GM12878 (cell line): ENCODE data around the gene MAML3.

Experiments used
- CEBPB ChIP-seq, 2 experiments: fragments of 150-350 bp in 1 of 2; IDR thresholded peaks; 2 replicates each; pipeline ENCODE4 v1.6.1; 2012 to 2014; ENCODE audit warnings: low read depth in 2 of 2, low read length in 2 of 2, borderline replicate concordance in 1 of 2, inconsistent platforms in 1 of 2
- EP300 ChIP-seq, 2 experiments: fragments of 150-350 bp in 1 of 2; IDR thresholded peaks; 2 replicates each; pipeline ENCODE4 v1.6.1; 2011 to 2012; ENCODE audit warnings: low read depth in 2 of 2, low read length in 2 of 2, borderline replicate concordance in 1 of 2, improper control_type of control experiment in 1 of 2, inconsistent platforms in 1 of 2; ENCODE audit not compliant: control insufficient read depth in 1 of 2
- EZH2 ChIP-seq: IDR thresholded peaks from 2 replicates; pipeline ENCODE4 v1.6.1; 2012; ENCODE audit warnings: low read depth, mild to moderate bottlenecking, control low read depth, inconsistent platforms, low read length, borderline replicate concordance; ENCODE audit not compliant: control insufficient read depth
- MXI1 ChIP-seq: fragments of 150-350 bp; IDR thresholded peaks from 2 replicates; pipeline ENCODE4 v1.6.1; 2011; ENCODE audit warnings: low read depth, mild to moderate bottlenecking, inconsistent platforms, low read length, improper control_type of control experiment
- MYC ChIP-seq: IDR thresholded peaks from 2 replicates; pipeline ENCODE4 v1.6.1; 2011; ENCODE audit warnings: mild to moderate bottlenecking, low read length, moderate library complexity, inconsistent platforms; ENCODE audit not compliant: insufficient read depth, insufficient replicate concordance, insufficient read length, severe bottlenecking
- NFYA ChIP-seq: IDR thresholded peaks from 2 replicates; pipeline ENCODE4 v1.6.1; 2011; ENCODE audit warnings: low read depth, mild to moderate bottlenecking, low read length, improper control_type of control experiment, borderline replicate concordance
- NR2C2 ChIP-seq: IDR thresholded peaks from 2 replicates; pipeline ENCODE4 v1.6.1; 2011; ENCODE audit warnings: borderline replicate concordance, low read depth; ENCODE audit not compliant: control insufficient read depth, insufficient read length
- SIN3A ChIP-seq: IDR thresholded peaks from 2 replicates; pipeline ENCODE4 v1.6.1; 2012; ENCODE audit warnings: low read depth, low read length, improper control_type of control experiment
- SMC3 ChIP-seq: IDR thresholded peaks from 2 replicates; pipeline ENCODE4 v1.6.1; 2011; ENCODE audit warnings: low read length, improper control_type of control experiment, borderline replicate concordance
- TF ChIP-seq, protein P1 (sequence below): IDR thresholded peaks from 2 replicates; pipeline ENCODE4 v1.6.1; 2012; ENCODE audit warnings: mild to moderate bottlenecking, low read depth, low read length
- TF ChIP-seq, protein P2 (sequence below), 3 experiments: IDR thresholded peaks in 2 of 3; conservative IDR thresholded peaks in 1 of 3; 2 replicates each; pipeline ENCODE4 v1.5.1; 2011; ENCODE audit warnings: low read depth in 3 of 3, low read length in 3 of 3, mild to moderate bottlenecking in 3 of 3, control low read depth in 2 of 3, moderate library complexity in 2 of 3, inconsistent platforms in 1 of 3, mixed read lengths in 1 of 3; ENCODE audit not compliant: control insufficient read depth in 2 of 3, insufficient read depth in 1 of 3; ENCODE audit errors: extremely low read depth in 1 of 3
- TF ChIP-seq, protein P3 (sequence below): IDR thresholded peaks from 2 replicates; pipeline ENCODE4 v1.6.1; 2011; ENCODE audit warnings: low read depth, low read length, improper control_type of control experiment, borderline replicate concordance
- TF ChIP-seq, protein P4 (sequence below): IDR thresholded peaks from 2 replicates; pipeline ENCODE4 v1.6.1; 2011; ENCODE audit warnings: mild to moderate bottlenecking, low read depth, low read length, moderate library complexity; ENCODE audit not compliant: insufficient replicate concordance
- TF ChIP-seq, protein P5 (sequence below): IDR thresholded peaks from 2 replicates; pipeline ENCODE4 v1.6.1; 2011; ENCODE audit warnings: low read depth, mild to moderate bottlenecking, low read length, moderate library complexity, borderline replicate concordance; ENCODE audit errors: extremely low read depth

DNA sequence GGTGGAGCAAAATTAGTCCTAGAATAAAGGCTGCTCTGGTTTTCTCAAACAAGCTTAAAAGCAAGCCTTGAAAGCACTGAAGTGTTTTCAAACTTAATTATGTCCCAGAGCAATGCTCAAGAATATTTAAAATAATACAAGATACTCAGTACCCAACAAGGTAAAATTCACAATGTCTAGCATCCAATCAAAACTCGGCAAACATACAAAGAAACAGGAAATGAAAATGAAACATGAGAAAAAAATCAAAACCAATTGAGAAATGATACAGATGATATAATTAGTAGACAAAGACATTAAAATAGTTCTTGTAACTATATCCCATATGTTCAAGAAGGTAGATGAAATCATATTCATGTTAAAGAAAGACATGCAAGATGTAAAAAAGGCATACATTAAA lies 45.0 kb upstream of the MAML3 start:
- TF ChIP-seq, protein P1, sequence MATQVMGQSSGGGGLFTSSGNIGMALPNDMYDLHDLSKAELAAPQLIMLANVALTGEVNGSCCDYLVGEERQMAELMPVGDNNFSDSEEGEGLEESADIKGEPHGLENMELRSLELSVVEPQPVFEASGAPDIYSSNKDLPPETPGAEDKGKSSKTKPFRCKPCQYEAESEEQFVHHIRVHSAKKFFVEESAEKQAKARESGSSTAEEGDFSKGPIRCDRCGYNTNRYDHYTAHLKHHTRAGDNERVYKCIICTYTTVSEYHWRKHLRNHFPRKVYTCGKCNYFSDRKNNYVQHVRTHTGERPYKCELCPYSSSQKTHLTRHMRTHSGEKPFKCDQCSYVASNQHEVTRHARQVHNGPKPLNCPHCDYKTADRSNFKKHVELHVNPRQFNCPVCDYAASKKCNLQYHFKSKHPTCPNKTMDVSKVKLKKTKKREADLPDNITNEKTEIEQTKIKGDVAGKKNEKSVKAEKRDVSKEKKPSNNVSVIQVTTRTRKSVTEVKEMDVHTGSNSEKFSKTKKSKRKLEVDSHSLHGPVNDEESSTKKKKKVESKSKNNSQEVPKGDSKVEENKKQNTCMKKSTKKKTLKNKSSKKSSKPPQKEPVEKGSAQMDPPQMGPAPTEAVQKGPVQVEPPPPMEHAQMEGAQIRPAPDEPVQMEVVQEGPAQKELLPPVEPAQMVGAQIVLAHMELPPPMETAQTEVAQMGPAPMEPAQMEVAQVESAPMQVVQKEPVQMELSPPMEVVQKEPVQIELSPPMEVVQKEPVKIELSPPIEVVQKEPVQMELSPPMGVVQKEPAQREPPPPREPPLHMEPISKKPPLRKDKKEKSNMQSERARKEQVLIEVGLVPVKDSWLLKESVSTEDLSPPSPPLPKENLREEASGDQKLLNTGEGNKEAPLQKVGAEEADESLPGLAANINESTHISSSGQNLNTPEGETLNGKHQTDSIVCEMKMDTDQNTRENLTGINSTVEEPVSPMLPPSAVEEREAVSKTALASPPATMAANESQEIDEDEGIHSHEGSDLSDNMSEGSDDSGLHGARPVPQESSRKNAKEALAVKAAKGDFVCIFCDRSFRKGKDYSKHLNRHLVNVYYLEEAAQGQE: no peak
- TF ChIP-seq MXI1 (no peak), SMC3 (no peak), NFYA (no peak), SIN3A (no peak), NR2C2 (no peak), EZH2 (no peak), CEBPB (IDR thresholded peaks at IDR 0.05; ENCODE audit: borderline replicate concordance in 1 of 2, low read depth in 2 of 2, low read length in 2 of 2) (no peak), MYC (no peak), EP300 (IDR thresholded peaks at IDR 0.05; ENCODE audit: borderline replicate concordance in 1 of 2, control insufficient read depth in 1 of 2, low read depth in 2 of 2, low read length in 2 of 2) (no peak)
- TF ChIP-seq, protein P2, sequence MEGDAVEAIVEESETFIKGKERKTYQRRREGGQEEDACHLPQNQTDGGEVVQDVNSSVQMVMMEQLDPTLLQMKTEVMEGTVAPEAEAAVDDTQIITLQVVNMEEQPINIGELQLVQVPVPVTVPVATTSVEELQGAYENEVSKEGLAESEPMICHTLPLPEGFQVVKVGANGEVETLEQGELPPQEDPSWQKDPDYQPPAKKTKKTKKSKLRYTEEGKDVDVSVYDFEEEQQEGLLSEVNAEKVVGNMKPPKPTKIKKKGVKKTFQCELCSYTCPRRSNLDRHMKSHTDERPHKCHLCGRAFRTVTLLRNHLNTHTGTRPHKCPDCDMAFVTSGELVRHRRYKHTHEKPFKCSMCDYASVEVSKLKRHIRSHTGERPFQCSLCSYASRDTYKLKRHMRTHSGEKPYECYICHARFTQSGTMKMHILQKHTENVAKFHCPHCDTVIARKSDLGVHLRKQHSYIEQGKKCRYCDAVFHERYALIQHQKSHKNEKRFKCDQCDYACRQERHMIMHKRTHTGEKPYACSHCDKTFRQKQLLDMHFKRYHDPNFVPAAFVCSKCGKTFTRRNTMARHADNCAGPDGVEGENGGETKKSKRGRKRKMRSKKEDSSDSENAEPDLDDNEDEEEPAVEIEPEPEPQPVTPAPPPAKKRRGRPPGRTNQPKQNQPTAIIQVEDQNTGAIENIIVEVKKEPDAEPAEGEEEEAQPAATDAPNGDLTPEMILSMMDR (IDR thresholded peaks at IDR 0.05 in 2 of 3, conservative IDR thresholded peaks at IDR 0.05 in 1 of 3; ENCODE audit: control insufficient read depth in 2 of 3, extremely low read depth in 1 of 3, insufficient read depth in 1 of 3, low read depth in 3 of 3, low read length in 3 of 3): no peak
- TF ChIP-seq, protein P3, sequence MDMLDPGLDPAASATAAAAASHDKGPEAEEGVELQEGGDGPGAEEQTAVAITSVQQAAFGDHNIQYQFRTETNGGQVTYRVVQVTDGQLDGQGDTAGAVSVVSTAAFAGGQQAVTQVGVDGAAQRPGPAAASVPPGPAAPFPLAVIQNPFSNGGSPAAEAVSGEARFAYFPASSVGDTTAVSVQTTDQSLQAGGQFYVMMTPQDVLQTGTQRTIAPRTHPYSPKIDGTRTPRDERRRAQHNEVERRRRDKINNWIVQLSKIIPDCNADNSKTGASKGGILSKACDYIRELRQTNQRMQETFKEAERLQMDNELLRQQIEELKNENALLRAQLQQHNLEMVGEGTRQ: no peak
- TF ChIP-seq, protein P4, sequence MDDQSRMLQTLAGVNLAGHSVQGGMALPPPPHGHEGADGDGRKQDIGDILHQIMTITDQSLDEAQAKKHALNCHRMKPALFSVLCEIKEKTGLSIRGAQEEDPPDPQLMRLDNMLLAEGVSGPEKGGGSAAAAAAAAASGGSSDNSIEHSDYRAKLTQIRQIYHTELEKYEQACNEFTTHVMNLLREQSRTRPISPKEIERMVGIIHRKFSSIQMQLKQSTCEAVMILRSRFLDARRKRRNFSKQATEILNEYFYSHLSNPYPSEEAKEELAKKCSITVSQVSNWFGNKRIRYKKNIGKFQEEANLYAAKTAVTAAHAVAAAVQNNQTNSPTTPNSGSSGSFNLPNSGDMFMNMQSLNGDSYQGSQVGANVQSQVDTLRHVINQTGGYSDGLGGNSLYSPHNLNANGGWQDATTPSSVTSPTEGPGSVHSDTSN: no peak
- TF ChIP-seq, protein P5, sequence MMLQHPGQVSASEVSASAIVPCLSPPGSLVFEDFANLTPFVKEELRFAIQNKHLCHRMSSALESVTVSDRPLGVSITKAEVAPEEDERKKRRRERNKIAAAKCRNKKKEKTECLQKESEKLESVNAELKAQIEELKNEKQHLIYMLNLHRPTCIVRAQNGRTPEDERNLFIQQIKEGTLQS: no peak
